Measurements from ENCODE around the gene PRXL2B.
"Not testable (repeated sequence)": the region's sequence is repeated elsewhere in the genome, so short reads cannot be mapped to it uniquely, and the experiment has no call there.

The PRXL2B gene

DNA sequence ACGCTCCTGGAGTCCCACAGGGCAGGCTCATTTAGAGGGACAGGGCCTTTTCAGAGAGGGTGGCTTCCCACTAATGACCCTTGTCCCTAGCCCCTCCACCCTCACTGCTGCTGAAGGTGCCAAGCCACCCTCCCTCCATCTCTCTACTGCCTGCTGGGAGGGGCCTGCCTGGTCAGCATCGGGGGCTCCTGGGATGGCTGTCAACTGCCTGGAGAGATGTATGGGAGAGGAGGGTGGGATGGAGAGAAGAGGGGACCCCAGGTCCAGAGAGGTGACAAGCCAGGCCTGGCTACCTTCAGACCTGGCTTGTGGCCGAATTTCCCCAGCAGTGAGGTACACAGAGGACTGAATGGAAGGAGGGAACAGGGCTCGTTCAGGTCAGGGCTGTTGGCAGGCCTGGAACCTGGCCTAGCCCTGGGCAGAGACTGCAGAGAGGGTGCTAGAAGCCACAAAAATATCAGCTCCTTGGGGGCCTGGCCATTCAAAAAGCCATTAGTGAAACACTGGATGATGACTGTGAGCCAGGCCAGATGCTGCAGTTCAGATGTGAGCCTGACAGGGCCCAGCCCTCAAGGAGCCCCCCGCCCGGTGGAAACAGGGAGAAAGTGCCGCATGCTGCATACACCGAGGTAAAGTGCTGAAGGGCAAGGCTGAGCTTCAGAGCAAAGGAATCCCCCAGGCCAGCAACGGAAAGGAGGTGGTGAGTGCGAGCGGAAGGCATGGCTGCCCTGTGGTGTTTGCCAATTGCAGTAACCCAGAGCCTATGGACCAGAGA, 26.2 kb downstream of the PRXL2B start:
- no peak for DNase-seq (ENCODE audit: low read depth)

DNA sequence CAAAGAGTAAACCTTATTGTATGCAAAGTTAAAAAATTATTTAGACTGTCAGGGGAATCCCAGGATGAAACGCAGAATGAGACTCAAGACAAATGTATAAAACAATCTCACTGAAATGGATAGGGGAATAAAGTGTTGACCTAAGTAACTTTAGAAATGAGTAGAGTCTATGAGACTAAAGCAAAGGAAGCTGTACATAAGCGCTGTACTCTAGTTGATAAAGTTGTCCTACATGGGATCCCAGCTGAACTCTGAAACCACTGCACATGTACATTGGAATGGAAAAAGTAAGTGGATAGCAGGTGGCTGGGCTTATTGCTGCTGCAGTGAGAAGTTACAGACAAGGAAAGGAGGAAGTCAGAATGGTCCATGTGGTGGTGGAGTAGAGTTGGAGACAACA, 27.6 kb downstream of the PRXL2B start:
- no peak for DNase-seq (ENCODE audit: low read depth)

DNA sequence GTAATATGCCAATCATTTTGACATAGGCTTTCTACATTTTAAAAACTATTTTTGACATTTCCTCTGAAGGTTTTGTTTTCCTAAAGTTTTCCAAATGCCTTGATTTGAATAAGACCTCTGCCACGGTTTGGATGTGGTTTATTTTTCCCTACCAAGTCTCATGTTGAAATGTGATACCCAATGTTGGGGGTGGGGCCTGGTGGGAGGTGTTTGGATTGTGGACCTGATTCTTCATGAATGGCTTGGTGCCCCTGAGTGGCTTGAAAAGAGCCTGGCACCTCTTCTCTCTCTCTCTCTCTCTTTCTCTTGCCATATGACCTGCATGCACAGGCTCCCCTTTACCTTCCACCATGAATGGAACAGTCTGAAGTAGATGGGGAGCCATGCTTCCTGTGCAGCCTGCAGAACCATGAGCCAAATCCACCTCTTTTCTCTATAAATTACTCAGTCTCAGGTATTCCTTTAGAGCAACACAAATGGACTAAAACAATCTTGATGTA, 31.4 kb downstream of the PRXL2B start:
- no peak for DNase-seq (ENCODE audit: low read depth)

DNA sequence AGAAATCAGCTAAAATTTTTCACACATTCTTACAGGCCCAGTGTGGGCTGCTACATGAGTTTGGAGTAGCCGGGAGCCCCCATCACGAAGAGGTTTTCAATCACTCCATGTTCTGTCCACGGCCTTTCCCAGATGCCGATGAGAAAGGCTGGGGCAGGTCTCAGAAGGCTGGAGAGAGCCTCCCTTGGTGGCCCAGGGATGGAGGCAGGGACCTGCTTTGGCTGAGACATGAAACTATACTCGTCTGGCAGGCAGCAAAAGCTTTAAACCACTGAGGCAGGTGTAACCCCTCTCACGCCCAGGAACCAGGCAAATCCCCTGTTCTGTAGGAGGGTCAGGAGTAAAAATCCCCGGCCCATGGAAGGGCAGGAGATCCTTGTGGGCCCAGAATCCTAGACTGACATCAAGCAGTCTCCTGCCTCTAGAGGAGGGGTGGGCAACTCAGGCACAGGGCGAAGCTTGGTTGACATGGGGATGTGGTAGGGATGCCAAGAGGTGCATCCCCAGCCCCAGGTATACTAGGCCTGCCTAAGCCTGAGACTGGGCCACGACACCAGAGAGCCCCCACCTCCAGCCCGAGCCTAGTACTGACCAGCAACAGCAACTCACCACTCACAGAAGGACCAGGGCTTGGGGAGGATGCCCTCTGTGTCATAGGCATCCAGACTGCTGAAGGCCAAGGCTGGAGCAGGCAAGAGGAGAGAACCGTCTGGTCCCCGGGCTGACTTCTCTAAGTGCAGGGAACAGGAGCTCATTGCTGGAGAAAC, 37.2 kb downstream of the PRXL2B start:
- DNase-seq (ENCODE audit: low read depth): no peak

DNA sequence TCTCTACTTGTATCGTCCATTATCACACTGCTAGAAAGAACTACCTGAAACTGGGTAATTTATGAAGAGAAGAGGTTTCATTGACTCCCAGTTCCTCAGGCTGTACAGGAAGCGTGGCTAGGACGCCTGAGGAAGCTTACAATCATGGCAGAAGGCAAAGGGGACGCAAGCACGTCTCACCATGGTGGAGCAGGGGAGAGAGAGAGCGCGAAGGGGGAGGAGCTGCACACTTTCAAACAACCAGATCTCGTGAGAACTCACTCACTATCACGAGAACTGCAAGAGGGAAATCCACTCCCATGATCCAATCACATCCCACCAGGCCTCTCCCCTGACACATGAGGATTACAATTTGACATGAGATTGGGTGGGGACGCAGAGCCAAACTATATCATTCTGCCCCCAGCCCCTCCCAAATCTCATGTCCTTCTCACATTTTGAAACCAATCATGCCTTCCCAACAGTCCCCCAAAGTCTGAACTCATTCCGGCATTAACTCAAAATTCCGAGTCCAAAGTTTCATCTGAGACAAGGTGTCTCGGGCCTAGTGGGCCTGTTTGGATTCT, 38.2 kb downstream of the PRXL2B start:
- no peak for DNase-seq (ENCODE audit: low read depth)

DNA sequence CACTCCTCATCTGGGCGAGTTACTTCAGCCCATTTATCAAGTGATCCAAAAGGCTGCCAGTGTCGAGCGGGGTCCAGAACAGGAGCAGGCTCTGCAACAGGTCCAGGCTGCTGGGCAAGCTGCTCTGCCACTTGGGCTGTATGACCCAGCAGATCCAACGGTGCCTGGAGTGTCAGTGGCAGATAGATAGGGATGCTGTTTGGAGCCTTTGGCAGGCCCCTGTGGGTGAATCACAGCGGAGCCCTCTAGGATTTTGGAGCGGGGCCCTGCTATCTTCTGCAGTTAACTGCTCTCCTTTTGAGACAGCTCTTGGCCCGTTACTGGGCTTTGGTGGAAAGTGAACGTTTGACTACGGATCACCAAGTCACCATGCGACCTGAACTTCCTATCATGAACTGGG, 38.7 kb downstream of the PRXL2B start:
- no peak for DNase-seq (ENCODE audit: low read depth)

DNA sequence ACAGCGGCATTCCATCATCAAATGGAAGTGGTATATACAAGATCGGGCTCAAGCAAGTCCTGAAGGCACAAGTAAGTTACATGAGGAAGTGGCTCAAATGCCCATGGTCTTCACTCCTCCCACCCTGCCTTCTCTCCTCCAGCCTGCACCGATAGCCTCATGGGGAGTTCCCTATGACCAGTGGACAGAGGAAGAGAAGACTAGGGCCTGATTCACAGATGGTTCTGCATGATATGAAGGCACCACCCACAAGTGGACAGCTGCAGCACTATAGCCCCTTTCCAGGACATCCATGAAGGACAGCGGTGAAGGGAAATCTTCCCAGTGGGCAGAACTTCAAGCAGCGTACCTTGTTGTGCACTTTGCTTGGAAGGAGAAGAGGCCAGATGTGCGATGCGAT, 39.2 kb downstream of the PRXL2B start:
- DNase-seq (ENCODE audit: low read depth): not testable (repeated sequence)

DNA sequence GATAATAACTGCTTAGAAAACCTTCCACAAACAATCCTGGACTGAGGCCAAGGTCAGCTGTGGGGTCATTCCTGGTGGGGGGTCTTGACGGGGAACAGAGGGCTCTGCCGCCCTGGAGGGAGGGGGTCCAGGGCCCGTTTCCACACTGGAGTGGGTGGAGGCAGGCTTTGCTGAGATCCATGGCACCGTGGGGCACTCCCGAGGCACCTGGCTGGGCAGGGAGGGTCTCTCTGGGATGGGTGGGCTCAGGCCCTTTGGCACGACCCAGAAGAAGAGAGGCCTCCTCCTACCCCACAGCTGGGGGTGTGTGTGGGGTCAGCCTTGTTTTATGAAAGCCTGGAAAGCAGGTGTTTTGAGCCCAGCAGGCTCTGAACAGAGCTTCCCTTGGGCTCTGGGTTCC, 41.2 kb downstream of the PRXL2B start:
- no peak for DNase-seq (ENCODE audit: low read depth)

DNA sequence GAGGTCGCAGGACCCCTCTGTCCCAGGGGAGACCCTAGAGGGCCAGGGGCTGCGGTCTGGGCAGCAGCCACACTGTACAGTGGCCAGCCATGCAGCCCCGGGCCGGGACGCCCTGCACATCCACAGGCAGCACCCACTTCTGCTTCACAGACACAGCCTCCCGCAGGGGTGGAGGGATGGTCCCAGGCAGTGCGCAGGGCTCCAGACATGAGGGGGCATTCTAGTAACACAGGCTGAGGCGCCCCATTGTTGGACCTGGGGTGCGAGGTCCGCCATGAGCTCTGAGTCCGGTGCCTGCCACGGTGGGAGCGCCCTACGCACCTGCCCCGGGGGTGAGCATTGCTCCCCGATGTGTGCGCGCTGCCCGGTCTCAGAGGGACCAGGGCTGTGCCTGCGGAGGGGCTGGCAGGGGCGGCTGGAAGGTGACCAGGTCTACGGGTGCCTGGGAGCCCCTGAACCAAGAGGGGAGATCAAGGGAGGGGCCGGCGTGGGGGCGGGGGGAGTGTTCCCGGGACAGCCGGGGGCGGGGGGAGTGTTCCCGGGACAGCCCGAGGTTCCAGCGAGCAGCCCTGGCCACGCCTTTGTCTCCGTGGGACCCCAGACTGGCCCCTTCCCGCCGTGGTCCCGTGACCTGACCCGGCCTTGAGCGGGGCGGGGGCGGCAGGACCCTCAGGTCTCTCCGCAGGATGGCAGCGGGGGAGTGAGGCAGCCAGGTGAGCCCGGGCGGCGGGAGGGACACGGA, 41.8 kb downstream of the PRXL2B start:
- DNase-seq (ENCODE audit: low read depth): no peak

DNA sequence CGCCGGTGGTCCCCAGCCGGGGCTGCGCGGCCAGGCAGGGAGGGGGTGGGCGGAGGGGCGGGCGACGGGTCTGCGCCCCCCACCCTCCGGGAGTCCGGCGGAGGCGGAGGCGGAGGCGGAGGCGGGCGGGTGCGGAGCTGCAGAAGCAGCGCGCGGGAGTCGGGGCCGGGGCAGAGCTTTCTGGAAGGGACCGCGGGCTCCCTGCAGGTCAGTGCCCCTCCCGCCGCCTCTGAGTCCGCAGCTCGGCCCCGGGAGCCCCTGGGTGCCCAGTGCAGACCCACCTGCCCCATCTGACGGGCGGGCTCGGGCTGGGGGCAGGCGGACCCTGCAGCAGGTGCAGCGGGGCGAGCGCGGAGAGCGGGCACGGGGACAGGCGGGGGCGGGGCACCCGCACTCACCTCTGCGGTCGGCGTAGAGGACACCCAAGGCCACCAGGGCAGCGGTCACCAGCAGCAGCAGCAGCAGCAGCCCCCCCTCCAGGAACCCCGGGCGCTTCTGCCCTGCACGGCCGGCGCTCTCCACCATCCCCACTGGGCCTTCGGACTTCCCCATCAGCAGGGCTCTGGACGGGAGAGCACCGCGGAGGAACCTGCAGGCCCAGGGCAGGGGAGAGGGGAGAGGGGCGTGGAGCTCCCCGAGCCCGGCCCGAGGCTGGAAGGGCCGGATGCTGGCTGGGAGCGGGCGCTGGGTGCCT, 42.5 kb downstream of the PRXL2B start:
- no peak for DNase-seq (ENCODE audit: low read depth)

DNA sequence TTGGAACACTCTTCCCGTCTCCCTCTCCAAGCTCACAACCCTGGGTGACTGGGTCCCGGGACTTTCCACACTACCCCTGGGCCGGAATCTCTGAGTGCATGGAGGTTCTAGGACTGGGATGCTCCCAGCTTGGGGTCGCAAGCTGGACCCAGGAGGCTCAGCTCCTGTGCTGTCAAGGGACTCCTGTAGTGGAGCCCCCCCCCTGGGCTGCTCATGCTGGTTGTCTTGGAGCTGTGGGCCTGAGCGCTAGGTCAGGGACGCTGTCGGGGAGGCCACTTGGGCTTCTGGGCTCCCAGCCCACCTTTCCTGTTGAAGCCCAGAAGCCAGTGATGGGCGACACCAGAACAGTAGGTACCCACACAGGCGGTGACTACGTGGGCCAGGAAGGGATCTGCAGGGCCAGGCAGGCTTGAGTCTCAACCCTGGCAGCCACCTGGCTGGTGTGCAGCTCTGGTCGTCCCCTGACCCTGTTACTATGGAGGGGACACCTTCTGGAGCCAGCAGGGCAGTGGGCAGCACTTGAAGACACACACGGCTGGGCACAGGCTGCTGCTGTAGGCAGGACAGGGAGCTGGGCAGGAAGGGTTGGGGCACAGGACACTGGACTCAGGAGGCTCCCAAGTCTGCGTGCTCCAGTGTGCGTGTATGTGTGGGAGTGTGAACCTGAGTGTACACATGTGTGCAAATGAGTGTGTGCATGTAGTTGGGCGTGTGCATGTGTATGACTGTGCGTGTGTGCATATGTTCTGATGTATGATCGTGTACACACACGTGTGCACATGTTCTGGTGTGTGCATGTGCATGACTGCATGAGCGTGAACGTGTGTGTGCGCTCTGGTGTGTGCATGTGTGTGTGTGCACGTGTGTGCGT, 43.3 kb downstream of the PRXL2B start:
- no peak for DNase-seq (ENCODE audit: low read depth)

DNA sequence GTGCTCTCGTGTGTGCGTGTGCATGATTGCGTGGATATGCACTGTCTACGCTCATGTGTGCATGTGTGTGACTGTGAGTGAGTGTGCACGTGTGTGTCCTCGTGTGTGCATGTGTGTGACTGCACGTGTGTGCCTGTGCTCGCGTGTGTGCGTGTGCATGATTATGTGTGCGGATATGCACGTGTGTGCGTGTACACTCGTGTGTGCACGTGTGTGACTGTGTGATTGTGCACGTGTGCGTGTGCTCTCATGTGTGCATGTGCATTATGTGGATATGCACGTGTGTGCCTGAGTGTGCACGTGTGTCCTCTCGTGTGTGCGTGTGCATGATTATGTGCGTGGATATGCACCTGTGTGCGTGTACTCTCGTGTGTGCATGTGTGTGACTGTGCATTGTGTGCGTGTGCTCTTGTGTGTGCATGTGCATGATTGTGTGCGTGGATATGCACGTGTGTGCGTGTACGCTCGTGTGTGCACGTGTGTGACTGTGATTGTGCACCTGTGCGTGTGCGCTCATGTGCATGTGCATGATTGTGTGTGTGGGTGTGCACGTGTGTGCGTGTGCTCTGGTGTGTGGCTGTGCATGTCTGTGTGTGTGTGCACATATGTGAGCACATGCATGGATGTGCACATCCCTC, 44.0 kb downstream of the PRXL2B start:
- no peak for DNase-seq (ENCODE audit: low read depth)

DNA sequence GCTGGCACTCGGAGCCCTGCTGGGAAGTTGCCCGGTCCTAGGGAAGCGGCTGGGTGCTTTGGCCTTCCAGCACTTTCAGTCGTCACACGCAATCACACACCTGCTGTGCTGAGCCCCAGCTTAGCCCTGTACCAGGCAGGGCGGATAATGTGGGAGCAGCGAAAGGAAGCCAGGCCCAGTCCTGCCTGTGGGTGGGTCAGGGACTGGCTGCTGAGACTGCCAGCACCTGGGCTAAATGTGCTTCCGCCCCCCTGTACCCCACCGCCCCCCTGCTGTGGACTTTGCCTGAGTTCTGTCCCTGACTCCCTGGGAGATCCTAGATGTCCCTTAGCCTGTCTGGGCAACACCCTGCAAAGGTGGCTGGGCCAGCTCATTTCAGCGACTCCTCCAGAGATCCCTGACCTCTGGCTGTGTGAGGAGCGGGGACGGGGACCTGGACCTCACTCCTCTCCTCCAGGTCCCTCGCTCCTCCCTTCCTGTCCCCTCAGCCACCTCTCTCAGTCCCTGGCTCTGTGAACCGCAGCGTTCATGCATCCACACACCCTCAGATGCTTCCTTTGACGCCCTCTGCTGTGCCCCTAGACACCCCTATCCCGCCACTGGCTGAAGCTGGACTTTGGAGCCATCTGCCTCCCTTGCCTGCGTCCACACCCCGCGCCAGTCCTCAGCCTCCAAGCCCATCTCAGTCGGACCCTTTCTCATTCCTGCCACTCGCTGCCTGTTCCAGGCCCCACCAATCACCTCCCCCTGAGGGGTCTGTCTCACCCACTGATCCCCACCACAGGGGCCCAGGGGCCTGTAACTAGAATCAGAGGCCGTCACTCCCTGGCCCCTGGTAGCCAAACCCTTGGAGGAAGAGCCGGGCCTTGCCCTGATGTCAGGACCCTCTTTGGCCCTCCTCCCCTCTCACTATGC, 44.8 kb downstream of the PRXL2B start:
- no peak for DNase-seq (ENCODE audit: low read depth)

DNA sequence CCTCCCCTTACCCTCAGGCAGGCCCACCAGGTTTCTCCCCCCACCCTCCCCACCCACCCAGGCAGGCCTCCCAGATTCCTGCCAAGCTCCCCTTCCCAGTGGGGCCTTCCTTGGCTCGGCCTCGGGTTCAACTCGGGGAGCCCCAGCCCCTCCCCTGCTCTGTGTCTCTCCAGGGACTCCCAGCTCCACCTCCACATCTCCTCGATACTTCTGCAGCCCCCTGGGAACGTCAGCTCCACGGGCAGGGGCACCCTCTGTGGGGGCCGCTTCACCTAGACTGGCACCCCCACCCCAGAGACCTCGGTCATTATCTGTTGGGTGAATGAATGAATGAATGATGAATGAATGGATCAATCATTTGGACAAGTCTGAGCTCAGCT, 45.5 kb downstream of the PRXL2B start:
- no peak for DNase-seq (ENCODE audit: low read depth)

DNA sequence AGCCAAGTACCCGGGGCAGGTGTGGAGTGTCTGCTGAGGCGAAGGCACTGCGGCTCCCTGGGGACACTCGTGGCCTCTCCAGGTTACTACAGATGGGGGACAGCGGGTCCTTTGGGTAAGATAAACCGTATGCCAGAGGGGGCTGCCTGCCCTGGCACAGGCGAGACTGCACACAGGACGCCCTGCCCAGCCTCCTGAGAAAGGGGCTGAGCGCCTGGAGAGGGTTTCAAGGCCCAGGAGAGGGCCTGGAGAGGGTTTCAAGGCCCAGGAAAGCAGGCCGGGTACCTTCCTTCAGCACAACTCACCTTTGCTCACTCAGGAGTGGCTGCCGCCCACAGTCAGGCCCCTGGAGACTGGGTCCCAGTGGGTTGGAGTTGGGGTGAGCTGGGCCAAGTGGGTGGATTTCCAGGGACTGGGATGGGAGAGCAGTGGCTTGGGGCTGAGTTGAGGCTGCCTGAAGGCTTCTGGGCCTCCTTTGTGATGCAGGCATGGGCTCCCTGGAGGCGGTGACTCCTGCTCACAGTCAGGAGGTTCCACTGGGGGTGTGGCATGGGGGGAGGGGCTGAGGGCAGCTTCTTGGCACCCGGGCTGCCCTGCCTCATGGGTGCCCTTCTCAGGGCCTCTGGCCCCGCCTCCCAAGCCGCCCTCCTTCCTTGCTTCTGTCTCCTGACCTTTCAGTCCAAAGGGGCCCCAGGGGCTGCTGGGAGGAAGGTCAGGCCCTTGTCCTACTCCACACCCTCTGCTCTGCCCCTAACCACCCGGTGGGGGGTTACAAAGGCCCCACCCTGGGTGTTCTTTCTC, 46.2 kb downstream of the PRXL2B start, which contains the start of gene MMEL1:
TSS of gene MMEL1 (minus strand) at position 456 of the 801 bp plus-strand sequence. CDS start 3,532 bp downstream, outside the sequence.
- DNase-seq (ENCODE audit: low read depth): no peak

DNA sequence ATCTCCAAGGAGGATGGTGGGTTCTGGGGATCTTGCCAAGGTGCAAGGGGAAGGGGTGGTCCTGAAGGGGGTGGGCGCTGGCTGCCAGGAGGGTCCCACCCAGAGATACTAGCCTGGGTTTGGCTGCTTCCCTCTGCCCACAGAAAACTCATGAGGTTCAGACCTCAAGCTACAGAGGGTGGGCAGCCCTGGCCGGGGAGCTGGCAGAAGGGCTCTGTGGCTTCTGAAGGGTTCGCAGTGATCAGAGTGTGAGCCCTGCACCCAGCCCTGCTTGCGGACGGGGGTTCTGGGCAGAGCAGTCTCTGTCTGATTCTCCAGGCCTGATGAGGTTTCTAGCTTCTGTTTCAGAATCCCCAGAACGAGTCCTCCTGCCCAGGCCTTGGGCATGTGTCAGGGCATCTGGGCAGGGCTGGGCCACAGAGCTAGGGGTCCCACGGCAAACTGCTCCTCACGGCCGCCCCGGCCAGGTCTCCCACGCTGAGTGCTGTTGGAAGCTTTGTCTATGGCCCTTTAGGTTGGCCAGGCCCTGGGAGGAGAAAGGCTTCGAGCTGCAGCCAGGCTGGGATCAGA, 46.9 kb downstream of the PRXL2B start:
- DNase-seq (ENCODE audit: low read depth): no peak

DNA sequence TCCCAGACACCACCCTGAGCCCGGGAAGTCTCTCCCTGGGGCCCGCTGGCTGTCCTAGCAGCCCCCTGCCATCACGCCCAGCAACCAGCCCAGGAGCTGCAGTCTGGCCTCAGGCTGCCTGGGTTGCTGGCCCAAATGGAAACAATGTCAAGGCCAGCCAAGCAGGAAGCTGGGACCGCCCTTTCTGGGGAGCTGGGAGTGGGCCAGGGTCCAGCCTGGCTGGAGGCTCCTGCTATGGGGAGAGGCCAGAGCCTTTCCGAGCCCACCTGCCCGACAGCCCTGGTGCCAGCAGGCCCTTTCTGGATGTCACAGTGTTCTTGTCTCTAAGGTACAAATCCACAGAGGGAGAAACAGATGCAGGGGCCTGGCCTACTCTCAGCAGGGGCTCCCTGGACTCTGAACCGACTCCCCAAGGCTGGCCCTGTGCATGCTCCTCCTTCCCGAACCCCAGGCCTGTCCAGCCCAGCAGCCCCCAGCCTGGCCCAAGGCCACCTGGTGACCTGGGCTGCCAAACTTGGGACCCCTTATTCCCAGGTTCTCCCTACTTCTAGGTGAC, 47.4 kb downstream of the PRXL2B start:
- no peak for DNase-seq (ENCODE audit: low read depth)
